RWPE2 (cell line): ENCODE measurements around the gene PLEKHG1.

Experiments used
- ATAC-seq: fragments of 200-7000 bp; cut with Tn5 transposase; 3 replicates; pipeline ENCODE4 v1.9.1; 2021; ENCODE audit warnings: low read depth
- DNase-seq: peaks from one replicate; pipeline ENCODE4 v3.0.0-alpha.2; 2020; ENCODE audit warnings: low spot score
- H3K27ac ChIP-seq: fragments of 450-650 bp; 2 replicates; pipeline ENCODE4 v1.5.1; 2017; ENCODE audit warnings: mild to moderate bottlenecking; ENCODE audit not compliant: poor library complexity, severe bottlenecking
- H3K27me3 ChIP-seq: fragments of 250-450 bp; sonication (Bioruptor Pico); 2 replicates; pipeline ENCODE4 v1.5.1; 2021; ENCODE audit warnings: mild to moderate bottlenecking, moderate library complexity; ENCODE audit not compliant: insufficient read depth, poor library complexity, severe bottlenecking
- H3K36me3 ChIP-seq: fragments of 250-450 bp; sonication (Bioruptor Pico); 2 replicates; pipeline ENCODE4 v1.5.1; 2020; ENCODE audit warnings: low read depth, mild to moderate bottlenecking, moderate library complexity
- H3K4me1 ChIP-seq: fragments of 250-450 bp; sonication (Bioruptor Pico); 2 replicates; pipeline ENCODE4 v1.5.1; 2021; ENCODE audit warnings: mild to moderate bottlenecking, moderate library complexity; ENCODE audit not compliant: insufficient read depth, poor library complexity, severe bottlenecking
- H3K4me3 ChIP-seq: fragments of 250-450 bp; sonication (Bioruptor Pico); 2 replicates; pipeline ENCODE4 v1.5.1; 2021; ENCODE audit warnings: mild to moderate bottlenecking, moderate library complexity; ENCODE audit not compliant: severe bottlenecking
- H3K9me3 ChIP-seq: fragments of 250-450 bp; sonication (Bioruptor Pico); 2 replicates; pipeline ENCODE4 v1.5.1; 2021; ENCODE audit warnings: mild to moderate bottlenecking, moderate library complexity; ENCODE audit not compliant: severe bottlenecking
- TF ChIP-seq, protein P1 (sequence below): fragments of 450-650 bp; IDR thresholded peaks from one replicate; pipeline ENCODE4 v1.5.1; 2017; ENCODE audit warnings: mild to moderate bottlenecking, moderate library complexity; ENCODE audit not compliant: poor library complexity, severe bottlenecking

PLEKHG1 gene

GRCh38 chr6:150634964-150635292 is 35.2 kb downstream of the PLEKHG1 start:
- H3K4me3 ChIP-seq, result no peak overlapping the region

GRCh38 chr6:150635906-150636514 is 36.3 kb downstream of the PLEKHG1 start:
- TF ChIP-seq, protein P1, sequence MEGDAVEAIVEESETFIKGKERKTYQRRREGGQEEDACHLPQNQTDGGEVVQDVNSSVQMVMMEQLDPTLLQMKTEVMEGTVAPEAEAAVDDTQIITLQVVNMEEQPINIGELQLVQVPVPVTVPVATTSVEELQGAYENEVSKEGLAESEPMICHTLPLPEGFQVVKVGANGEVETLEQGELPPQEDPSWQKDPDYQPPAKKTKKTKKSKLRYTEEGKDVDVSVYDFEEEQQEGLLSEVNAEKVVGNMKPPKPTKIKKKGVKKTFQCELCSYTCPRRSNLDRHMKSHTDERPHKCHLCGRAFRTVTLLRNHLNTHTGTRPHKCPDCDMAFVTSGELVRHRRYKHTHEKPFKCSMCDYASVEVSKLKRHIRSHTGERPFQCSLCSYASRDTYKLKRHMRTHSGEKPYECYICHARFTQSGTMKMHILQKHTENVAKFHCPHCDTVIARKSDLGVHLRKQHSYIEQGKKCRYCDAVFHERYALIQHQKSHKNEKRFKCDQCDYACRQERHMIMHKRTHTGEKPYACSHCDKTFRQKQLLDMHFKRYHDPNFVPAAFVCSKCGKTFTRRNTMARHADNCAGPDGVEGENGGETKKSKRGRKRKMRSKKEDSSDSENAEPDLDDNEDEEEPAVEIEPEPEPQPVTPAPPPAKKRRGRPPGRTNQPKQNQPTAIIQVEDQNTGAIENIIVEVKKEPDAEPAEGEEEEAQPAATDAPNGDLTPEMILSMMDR, result no peak
- H3K27me3 ChIP-seq, result no peaks in the 10 kb centered on the region
- H3K27ac ChIP-seq, result no peak overlapping the region

More at GRCh38 chr6:150634964-150635292, 35.2 kb downstream of the PLEKHG1 start:
- Histone ChIP-seq H3K9me3 (no peaks in the 10 kb centered on the region), H3K27ac (no peak overlapping the region), H3K4me1 (no peaks in the 10 kb centered on the region), H3K27me3 (no peaks in the 10 kb centered on the region), H3K36me3 (no peaks in the 10 kb centered on the region)
- TF ChIP-seq, protein P1, result no peak
- DNase-seq, result no peak
- no peak for ATAC-seq

GRCh38 chr6:150636808-150637207 is 37.1 kb downstream of the PLEKHG1 start:
- no peaks in the 10 kb centered on the region for H3K27me3 ChIP-seq
- no peak for ATAC-seq
- no peak overlapping the region for H3K27ac ChIP-seq
- DNase-seq, result no peak
- no peaks in the 10 kb centered on the region for H3K9me3 ChIP-seq
- TF ChIP-seq, protein P1, result no peak
- H3K4me1 ChIP-seq, result no peaks in the 10 kb centered on the region
- no peaks in the 10 kb centered on the region for H3K36me3 ChIP-seq
- no peak overlapping the region for H3K4me3 ChIP-seq

More at GRCh38 chr6:150635906-150636514, 36.3 kb downstream of the PLEKHG1 start:
- DNase-seq, result no peak
- H3K36me3 ChIP-seq, result no peaks in the 10 kb centered on the region
- H3K4me3 ChIP-seq, result no peak overlapping the region
- H3K4me1 ChIP-seq, result no peaks in the 10 kb centered on the region
- H3K9me3 ChIP-seq, result no peaks in the 10 kb centered on the region
- ATAC-seq, result no peak

DNA sequence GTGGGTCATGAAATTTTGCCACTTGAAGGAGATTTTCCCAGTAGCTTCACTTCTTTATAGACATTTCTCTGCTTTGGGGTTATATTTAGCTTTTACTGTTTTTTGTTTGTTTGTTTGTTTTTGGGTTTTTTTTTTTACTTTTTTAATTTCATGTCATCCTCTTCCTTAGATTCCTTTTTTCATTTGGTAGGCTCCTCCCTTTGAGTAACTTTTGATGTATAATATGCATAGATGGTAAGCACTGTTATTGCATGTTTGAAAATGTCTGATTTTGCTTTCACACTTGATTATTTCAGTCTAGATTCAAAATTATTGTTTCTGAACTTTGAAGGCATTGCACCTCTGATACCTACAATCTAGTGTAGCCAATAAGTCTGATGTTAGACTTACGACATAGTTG is 37.6 kb downstream of the PLEKHG1 start:
- DNase-seq (no peak), ATAC-seq (no peak)
- H3K27ac ChIP-seq, result no peak overlapping the region
- no peaks in the 10 kb centered on the region for H3K9me3 ChIP-seq
- H3K36me3 ChIP-seq, result no peaks in the 10 kb centered on the region
- H3K4me3 ChIP-seq, result no peak overlapping the region
- TF ChIP-seq, protein P1, result no peak
- H3K4me1 ChIP-seq, result no peaks in the 10 kb centered on the region
- H3K27me3 ChIP-seq, result no peaks in the 10 kb centered on the region

DNA sequence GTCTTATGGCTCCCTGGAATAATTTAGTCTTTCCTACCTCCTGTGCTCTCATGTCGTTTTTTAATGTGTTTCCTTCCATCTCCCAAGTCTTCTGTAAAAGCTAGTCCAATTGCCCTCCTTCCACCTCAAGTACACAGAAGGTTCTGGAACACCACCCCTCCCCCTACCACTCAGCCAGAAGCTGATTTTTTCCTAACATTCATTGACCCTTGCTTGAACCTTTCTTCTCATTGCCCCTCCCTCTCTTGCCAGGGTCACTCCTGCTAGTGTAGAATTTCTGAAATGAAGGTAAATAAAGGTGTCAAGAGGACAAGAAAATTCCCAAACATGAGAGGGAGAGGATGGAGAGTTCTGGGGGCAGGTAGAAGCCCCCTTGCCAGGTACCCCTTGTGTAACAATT is 38.6 kb downstream of the PLEKHG1 start:
- H3K27ac ChIP-seq, result no peak overlapping the region
- H3K27me3 ChIP-seq, result no peaks in the 10 kb centered on the region
- ATAC-seq (no peak), DNase-seq (no peak)
- H3K9me3 ChIP-seq, result no peaks in the 10 kb centered on the region
- no peak overlapping the region for H3K4me3 ChIP-seq
- no peaks in the 10 kb centered on the region for H3K36me3 ChIP-seq
- H3K4me1 ChIP-seq, result no peaks in the 10 kb centered on the region
- TF ChIP-seq, protein P1, result no peak
